Natural killer cell (primary cell): ENCODE data around the gene WNT7A. TPM values are rescaled to one million over a fixed set of nuclear protein-coding genes. Genes with fewer than 3 reads are reported as not detected.

Experiments
- ATAC-seq, 3 donors: fragments of 150-1000 bp in 2 of 3; fragments of 200-7000 bp in 1 of 3; cut with Tn5 transposase; 1 replicate in 1 of 3; 2 replicates in 2 of 3; pipeline ENCODE4 v1.10.0; 2021; ENCODE audit warnings: mild to moderate bottlenecking in 2 of 3, moderate library complexity in 2 of 3
- DNase-seq, 2 donors: peaks; one replicate each; pipeline versions ENCODE4 v3.0.0 to v3.0.0-alpha.2; 2013 to 2021; ENCODE audit warnings: mixed read lengths in 1 of 2
- H3K27ac ChIP-seq: one replicate; pipeline ENCODE4 v1.5.1; 2013; ENCODE audit warnings: mild to moderate bottlenecking, low read length
- H3K27me3 ChIP-seq: one replicate; pipeline ENCODE4 v1.6.1; 2013; ENCODE audit warnings: low read length; ENCODE audit not compliant: control insufficient read depth, insufficient read depth
- H3K36me3 ChIP-seq: one replicate; pipeline ENCODE4 v1.6.1; 2013; ENCODE audit warnings: low read length; ENCODE audit not compliant: control insufficient read depth, insufficient read depth
- H3K4me1 ChIP-seq: one replicate; pipeline ENCODE4 v1.6.1; 2013; ENCODE audit warnings: low read length; ENCODE audit not compliant: control insufficient read depth, insufficient read depth
- H3K4me3 ChIP-seq: one replicate; pipeline ENCODE4 v1.5.1; 2013; ENCODE audit warnings: low read length
- H3K9me3 ChIP-seq: one replicate; pipeline ENCODE4 v1.6.1; 2013; ENCODE audit warnings: low read length; ENCODE audit not compliant: control insufficient read depth, insufficient read depth
- H3K27ac Mint-ChIP-seq, 2 donors: one replicate each; pipeline ENCODE4 v1.8.0; 2022; ENCODE audit warnings: mild to moderate bottlenecking in 2 of 2, mixed read lengths in 2 of 2, moderate library complexity in 1 of 2
- H3K27me3 Mint-ChIP-seq, 2 donors: one replicate each; pipeline ENCODE4 v1.8.0; 2022; ENCODE audit warnings: low read depth in 2 of 2, mixed read lengths in 2 of 2
- H3K36me3 Mint-ChIP-seq: one replicate; pipeline ENCODE4 v1.8.0; 2022; ENCODE audit warnings: mixed read lengths
- H3K4me1 Mint-ChIP-seq, 2 donors: one replicate each; pipeline ENCODE4 v1.8.0; 2022; ENCODE audit warnings: mixed read lengths in 2 of 2
- H3K4me3 Mint-ChIP-seq: one replicate; pipeline ENCODE4 v1.8.0; 2022; ENCODE audit warnings: mild to moderate bottlenecking, moderate library complexity, mixed read lengths
- H3K9me3 Mint-ChIP-seq, 2 donors: one replicate each; pipeline ENCODE4 v1.8.0; 2022; ENCODE audit warnings: mixed read lengths in 2 of 2
- CTCF ChIP-seq: fragments of 200-600 bp; IDR thresholded peaks from one replicate; pipeline ENCODE4 v1.8.0; 2022; ENCODE audit warnings: antibody characterized with exemption
- WGBS: methylation state at CpG from one replicate; pipeline ENCODE4 v1.1.7; 2013; ENCODE audit warnings: missing lambda C conversion rate; ENCODE audit not compliant: insufficient coverage; 5-methylcytosine and 5-hydroxymethylcytosine counted together
- intact Hi-C: fragments of 100-400 bp; cut with micrococcal nuclease; formaldehyde crosslinking; loops from one replicate; pipeline ENCODE4 v1.14.2; 2022
- total RNA-seq, 4 donors: library from RNA; stranded (reverse); fragments of 120-200 nt in 1 of 4; gene quantifications; one replicate each; pipeline versions ENCODE4 v1.2.3 to v1.2.4, GENCODE V29; 2013 to 2022

The WNT7A gene
- total RNA-seq, 3 donors from 2014 or later (not counting 1 experiment from before 2014, with no cell fraction given) = 0.18 to 0.45 TPM; not detected in 1

DNA sequence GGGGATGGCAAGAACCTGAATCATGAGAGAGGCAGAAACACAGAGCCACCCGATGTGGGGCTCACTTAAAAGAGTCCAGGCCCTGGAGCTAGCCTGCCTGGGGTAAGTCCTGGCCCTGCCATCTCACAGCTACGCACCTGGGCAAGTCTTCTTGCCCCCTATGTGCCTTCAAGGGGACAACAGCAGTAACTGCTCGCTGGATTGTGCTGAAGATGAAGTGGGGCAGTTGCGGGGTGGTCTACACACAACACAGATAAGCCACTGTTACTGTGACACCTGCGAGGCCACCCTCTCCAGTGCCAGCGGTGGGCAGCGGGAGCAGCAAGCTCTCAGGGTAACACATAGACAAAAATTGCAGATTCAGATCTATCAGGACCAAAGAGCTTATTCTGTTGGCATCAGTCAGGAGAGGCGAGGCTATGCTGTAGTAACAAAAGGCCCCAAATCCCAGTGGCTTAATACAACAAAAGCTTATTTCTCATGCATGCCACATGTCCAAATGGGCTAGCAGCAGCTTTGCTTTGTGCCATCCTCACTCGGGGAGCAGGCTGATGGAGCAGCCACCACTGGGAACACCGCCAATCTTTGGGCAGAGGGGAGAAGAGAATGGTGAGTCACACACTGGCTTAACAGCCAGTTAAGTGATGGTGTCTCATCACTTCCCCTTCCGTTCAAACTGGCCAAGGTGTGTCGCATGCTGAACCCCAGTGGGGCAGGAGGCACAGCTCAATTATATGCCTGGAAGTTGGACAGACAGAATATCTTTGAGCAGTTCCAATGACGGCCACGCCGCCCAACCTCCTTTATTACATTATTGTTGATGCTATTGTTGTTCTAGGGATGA is 78.3 kb downstream of the WNT7A start:
- H3K4me1 Mint-ChIP-seq = peaks cover 0 to 9% of the 10 kb centered on the region in 2 donors
- no peak for TF ChIP-seq CTCF
- H3K27me3 Mint-ChIP-seq = peaks cover 0 to 15% of the 10 kb centered on the region in 2 donors
- no peaks in the 10 kb centered on the region for H3K9me3 Mint-ChIP-seq
- Histone ChIP-seq H3K4me3 (no peak overlapping the region), H3K4me1 (no peaks in the 10 kb centered on the region), H3K27me3 (no peaks in the 10 kb centered on the region), H3K27ac (no peak overlapping the region), H3K36me3 (no peaks in the 10 kb centered on the region), H3K9me3 (no peaks in the 10 kb centered on the region)
- 83% methylated on average over 12 of the region's 15 CpGs for WGBS
- ATAC-seq = no peak
- DNase-seq = no peak
- no peak overlapping the region for H3K27ac Mint-ChIP-seq
- no peaks in the 10 kb centered on the region for H3K36me3 Mint-ChIP-seq
- no peak overlapping the region for H3K4me3 Mint-ChIP-seq
- intact Hi-C loops = no loop called here

DNA sequence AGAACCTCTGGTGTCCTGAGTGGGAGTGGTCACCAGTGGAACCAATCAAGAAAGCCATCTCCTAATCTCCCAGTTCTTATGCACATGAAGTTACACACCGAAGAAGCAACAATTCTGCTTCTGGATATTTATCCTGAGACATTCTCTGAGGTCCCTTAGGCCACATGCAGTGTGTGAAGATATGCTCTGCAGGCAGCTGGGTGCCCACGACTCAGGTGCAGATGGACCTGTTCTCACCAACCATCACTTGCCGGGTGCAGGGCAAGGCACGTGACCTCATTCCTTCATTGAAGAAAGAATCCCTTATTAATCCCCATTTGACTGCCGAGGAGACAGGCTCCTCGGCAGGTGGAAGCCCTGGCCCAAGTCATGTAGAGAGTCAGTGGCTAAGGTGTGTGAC is 79.8 kb downstream of the WNT7A start:
- Mint-ChIP-seq H3K36me3 (no peaks in the 10 kb centered on the region), H3K4me1 (peaks cover 0 to 12% of the 10 kb centered on the region in 2 donors), H3K27me3 (peaks cover 0 to 14% of the 10 kb centered on the region in 2 donors), H3K9me3 (no peaks in the 10 kb centered on the region), H3K4me3 (no peak overlapping the region), H3K27ac (no peak overlapping the region)
- H3K27me3 ChIP-seq = no peaks in the 10 kb centered on the region
- DNase-seq (no peak), ATAC-seq (no peak)
- H3K36me3 ChIP-seq = no peaks in the 10 kb centered on the region
- intact Hi-C loops = no loop called here
- no peaks in the 10 kb centered on the region for H3K9me3 ChIP-seq
- TF ChIP-seq CTCF = no peak
- 93% methylated on average over 6 of the region's 6 CpGs for WGBS
- no peaks in the 10 kb centered on the region for H3K4me1 ChIP-seq
- H3K27ac ChIP-seq = no peak overlapping the region
- H3K4me3 ChIP-seq = no peak overlapping the region

- H3K27ac ChIP-seq = no peak overlapping the region
- no peaks in the 10 kb centered on the region for H3K27me3 ChIP-seq
- H3K27ac Mint-ChIP-seq = no peak overlapping the region
- intact Hi-C loops = no loop called here
- DNase-seq (no peak), ATAC-seq (no peak)
- H3K36me3 Mint-ChIP-seq = no peaks in the 10 kb centered on the region
- H3K36me3 ChIP-seq = no peaks in the 10 kb centered on the region
- peaks cover 0 to 12% of the 10 kb centered on the region in 2 donors for H3K4me1 Mint-ChIP-seq
- no peak overlapping the region for H3K4me3 Mint-ChIP-seq
- no peak for TF ChIP-seq CTCF
- no peak overlapping the region for H3K4me3 ChIP-seq
- H3K9me3 ChIP-seq = no peaks in the 10 kb centered on the region
- WGBS = 83% methylated on average over 11 of the region's 11 CpGs
- no peaks in the 10 kb centered on the region for H3K4me1 ChIP-seq
- peaks cover 0 to 14% of the 10 kb centered on the region in 2 donors for H3K27me3 Mint-ChIP-seq
- H3K9me3 Mint-ChIP-seq = no peaks in the 10 kb centered on the region
Measured at GRCh38 chr3:13798401-13798800, 81.5 kb downstream of the WNT7A start.
